K562 (cell line): ENCODE measurements around the gene POLD3.

ENCODE experiments used
- BRF1 ChIP-seq: IDR thresholded peaks from 3 replicates; pipeline ENCODE4 v1.6.1; 2011; ENCODE audit warnings: borderline replicate concordance, mild to moderate bottlenecking; ENCODE audit not compliant: insufficient read length; ENCODE audit errors: extremely low read depth
- FOXK2 ChIP-seq, 2 experiments: fragments of 450-650 bp; IDR thresholded peaks in 1 of 2; conservative IDR thresholded peaks in 1 of 2; 2 replicates each; pipeline ENCODE4 v1.6.1; 2016; ENCODE audit warnings: low read depth in 2 of 2, mild to moderate bottlenecking in 1 of 2
- POLR2A ChIP-seq: fragments of 450-650 bp; conservative IDR thresholded peaks from 2 replicates; pipeline ENCODE4 v1.6.1; 2016
- SMC3 ChIP-seq: conservative IDR thresholded peaks from 2 replicates; pipeline ENCODE4 v1.6.1; 2011; ENCODE audit warnings: low read depth, low read length, improper control_type of control experiment; ENCODE audit not compliant: insufficient read depth
- ZHX1 ChIP-seq: fragments of 150-350 bp; conservative IDR thresholded peaks from 2 replicates; pipeline ENCODE4 v1.6.1; 2014; ENCODE audit warnings: low read length

DNA sequence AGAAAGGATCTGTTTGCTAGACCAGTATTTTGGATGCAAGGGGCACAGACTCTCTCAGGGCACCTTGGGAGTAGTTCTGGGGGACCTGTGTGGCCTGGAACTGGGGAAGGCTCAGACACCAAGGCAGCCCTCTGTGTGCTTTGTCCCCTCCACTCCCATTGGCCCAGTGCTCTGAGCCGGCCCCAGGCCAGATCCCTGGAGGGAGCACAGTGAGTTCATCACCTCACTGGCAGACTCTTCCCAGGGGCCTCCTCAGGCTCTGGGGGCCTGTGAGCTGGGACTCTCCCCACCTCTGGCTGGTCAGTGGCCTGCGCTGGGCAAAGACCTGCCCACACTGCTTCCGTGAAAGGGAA is 87.1 kb downstream of the POLD3 start:
- TF ChIP-seq SMC3 (no peak), POLR2A (no peak), ZHX1 (no peak), FOXK2 (conservative IDR thresholded peaks at IDR 0.05 in 1 of 2, IDR thresholded peaks at IDR 0.05 in 1 of 2; ENCODE audit: low read depth in 2 of 2) (no peak), BRF1 (no peak)
